HepG2 (cell line): ENCODE results near the gene JPT2. TPM values are rescaled to one million over a fixed set of nuclear protein-coding genes. Genes with fewer than 3 reads are reported as not detected.
A peak's percentile ranks its signal among the peaks of the same experiment; 100 is the strongest.

Source experiments
- ARNT ChIP-seq: fragments of 450-650 bp; IDR thresholded peaks from 2 replicates; pipeline ENCODE4 v1.6.1; 2017
- CCDC6 ChIP-seq: sonication (generic); formaldehyde crosslinking; IDR thresholded peaks from 2 replicates; pipeline ENCODE4 v1.8.1; 2022; ENCODE audit warnings: mild to moderate bottlenecking, missing genetic modification reagents, moderate library complexity
- CENPX ChIP-seq: sonication (generic); formaldehyde crosslinking; IDR thresholded peaks from 2 replicates; pipeline ENCODE4 v1.9.0; 2021; ENCODE audit warnings: mild to moderate bottlenecking, missing genetic modification reagents, moderate library complexity
- DBP ChIP-seq: sonication (generic); formaldehyde crosslinking; IDR thresholded peaks from 2 replicates; pipeline ENCODE4 v1.4.0; 2020; ENCODE audit warnings: missing genetic modification reagents; ENCODE audit errors: not compliant biosample characterization
- EZH2 ChIP-seq: conservative IDR thresholded peaks from 2 replicates; pipeline ENCODE4 v1.6.1; 2012; ENCODE audit warnings: mild to moderate bottlenecking, low read depth, low read length, moderate library complexity
- GATAD2A ChIP-seq: IDR thresholded peaks from 2 replicates; pipeline ENCODE4 v1.6.1; 2016
- HHEX ChIP-seq: IDR thresholded peaks from 2 replicates; pipeline ENCODE4 v1.6.1; 2016; ENCODE audit warnings: control low read depth
- KMT2B ChIP-seq: IDR thresholded peaks from 2 replicates; pipeline ENCODE4 v1.6.1; 2016; ENCODE audit warnings: missing genetic modification reagents, missing compliant biosample characterization
- MAF1 ChIP-seq: sonication (generic); formaldehyde crosslinking; IDR thresholded peaks from 2 replicates; pipeline ENCODE4 v1.5.0; 2020; ENCODE audit warnings: missing genetic modification reagents, borderline replicate concordance
- NFIC ChIP-seq: IDR thresholded peaks from 2 replicates; pipeline ENCODE4 v1.6.1; 2012; ENCODE audit warnings: mild to moderate bottlenecking, low read length, inconsistent platforms
- PCBP1 ChIP-seq: fragments of 200-400 bp; formaldehyde crosslinking; IDR thresholded peaks from 2 replicates; pipeline ENCODE4 v1.6.1; 2017; ENCODE audit warnings: mild to moderate bottlenecking, low read depth, low read length, borderline replicate concordance
- PRMT3 ChIP-seq: sonication (generic); formaldehyde crosslinking; IDR thresholded peaks from 2 replicates; pipeline ENCODE4 v1.8.1; 2022; ENCODE audit warnings: low read depth, mild to moderate bottlenecking, moderate library complexity, missing genetic modification reagents, borderline replicate concordance
- RCOR2 ChIP-seq: IDR thresholded peaks from 2 replicates; pipeline ENCODE4 v1.6.1; 2016; ENCODE audit warnings: missing biosample characterization, missing genetic modification reagents
- SKI ChIP-seq: fragments of 450-650 bp; IDR thresholded peaks from one replicate; pipeline ENCODE4 v1.6.1; 2018; ENCODE audit warnings: mild to moderate bottlenecking; ENCODE audit not compliant: partially characterized antibody
- XRCC5 ChIP-seq: fragments of 200-400 bp; formaldehyde crosslinking; optimal IDR thresholded peaks from 2 replicates; pipeline ENCODE3; 2017; ENCODE audit warnings: mild to moderate bottlenecking, low read length
- ZBTB1 ChIP-seq: sonication (generic); formaldehyde crosslinking; IDR thresholded peaks from 2 replicates; pipeline ENCODE4 v1.4.0; 2020; ENCODE audit warnings: missing genetic modification reagents, borderline replicate concordance
- ZNF263 ChIP-seq: sonication (generic); formaldehyde crosslinking; IDR thresholded peaks from 2 replicates; pipeline ENCODE4 v1.4.0; 2020; ENCODE audit warnings: missing genetic modification reagents
- ZNF337 ChIP-seq: sonication (generic); formaldehyde crosslinking; IDR thresholded peaks from 2 replicates; pipeline ENCODE4 v1.5.1; 2020; ENCODE audit warnings: missing genetic modification reagents, low read depth, mild to moderate bottlenecking, borderline replicate concordance
- ZNF800 ChIP-seq: sonication (generic); formaldehyde crosslinking; IDR thresholded peaks from 2 replicates; pipeline ENCODE4 v1.4.0; 2020; ENCODE audit warnings: missing genetic modification reagents
- ZNF841 ChIP-seq: sonication (generic); formaldehyde crosslinking; IDR thresholded peaks from 2 replicates; pipeline ENCODE4 v1.8.1; 2023; ENCODE audit warnings: missing genetic modification reagents, borderline replicate concordance
- ZNF891 ChIP-seq: sonication (generic); formaldehyde crosslinking; IDR thresholded peaks from 2 replicates; pipeline ENCODE4 v1.5.0; 2020; ENCODE audit warnings: mild to moderate bottlenecking, missing genetic modification reagents
- polyA plus RNA-seq, 8 experiments: library from polyadenylated mRNA; depleted of rRNA in 3 of 8; stranded (reverse) in 7 of 8; unstranded in 1 of 8; fragments of >200 nt; fragmentation: Illumina TruSeq in 4 of 8; extraction: Trizol in 4 of 8; gene quantifications; 2 replicates each; pipeline versions ENCODE4 v1.2.1 to v1.2.3, GENCODE V29; 2011 to 2016; ENCODE audit warnings: low read depth in 4 of 8, missing spikeins in 1 of 8, mixed read lengths in 1 of 8; ENCODE audit not compliant: insufficient read depth in 1 of 8
- total RNA-seq, 5 experiments: library from RNA; depleted of rRNA; stranded (reverse); fragments of >200 nt; fragmentation: Illumina TruSeq; extraction: Trizol; gene quantifications; 2 replicates each; pipeline ENCODE4 v1.2.3, GENCODE V29; 2016; ENCODE audit warnings: low read depth in 1 of 5
- TF ChIP-seq, protein P1 (sequence below): sonication (generic); formaldehyde crosslinking; IDR thresholded peaks from 2 replicates; pipeline ENCODE4 v1.4.0; 2020; ENCODE audit warnings: missing genetic modification reagents
- TF ChIP-seq, protein P2 (sequence below): sonication (generic); formaldehyde crosslinking; IDR thresholded peaks from 2 replicates; pipeline ENCODE4 v1.4.0; 2020; ENCODE audit warnings: missing genetic modification reagents

The JPT2 gene
- total and polyA plus RNA-seq, 2 of the 13 experiments (the other 11 are each of a cell fraction or from before 2014, with no cell fraction given): 53.5 to 89.4 TPM

GRCh38 chr16:1677942-1678499, at the start of gene JPT2 (continued):
- TF ChIP-seq RCOR2 (CRISPR knock-in tag) (no peak), ZNF263 (CRISPR knock-in tag) (no peak), ZBTB1 (CRISPR knock-in tag) (no peak), PCBP1 (no peak), KMT2B (CRISPR knock-in tag) (peak; percentile 64; the same call in 1 of the 2 replicates), ZNF337 (no peak), NFIC (no peak), ZNF841 (CRISPR knock-in tag) (no peak), SKI (peak; percentile 15), CCDC6 (CRISPR knock-in tag) (0 out of 2 replicates have a peak, but pooled peaks have one; percentile 54), ZNF800 (CRISPR knock-in tag) (no peak), ZNF891 (CRISPR knock-in tag) (0 out of 2 replicates have a peak, but pooled peaks have one; percentile 8), EZH2 (no peak), DBP (CRISPR knock-in tag) (no peak), HHEX (CRISPR knock-in tag) (no peak), XRCC5 (no peak), CENPX (CRISPR knock-in tag) (no peak), GATAD2A (no peak), PRMT3 (CRISPR knock-in tag) (no peak), MAF1 (CRISPR knock-in tag) (no peak), ARNT (no peak)
- TF ChIP-seq, protein P1, sequence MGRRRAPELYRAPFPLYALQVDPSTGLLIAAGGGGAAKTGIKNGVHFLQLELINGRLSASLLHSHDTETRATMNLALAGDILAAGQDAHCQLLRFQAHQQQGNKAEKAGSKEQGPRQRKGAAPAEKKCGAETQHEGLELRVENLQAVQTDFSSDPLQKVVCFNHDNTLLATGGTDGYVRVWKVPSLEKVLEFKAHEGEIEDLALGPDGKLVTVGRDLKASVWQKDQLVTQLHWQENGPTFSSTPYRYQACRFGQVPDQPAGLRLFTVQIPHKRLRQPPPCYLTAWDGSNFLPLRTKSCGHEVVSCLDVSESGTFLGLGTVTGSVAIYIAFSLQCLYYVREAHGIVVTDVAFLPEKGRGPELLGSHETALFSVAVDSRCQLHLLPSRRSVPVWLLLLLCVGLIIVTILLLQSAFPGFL (CRISPR knock-in tag): no peak
- TF ChIP-seq, protein P2, sequence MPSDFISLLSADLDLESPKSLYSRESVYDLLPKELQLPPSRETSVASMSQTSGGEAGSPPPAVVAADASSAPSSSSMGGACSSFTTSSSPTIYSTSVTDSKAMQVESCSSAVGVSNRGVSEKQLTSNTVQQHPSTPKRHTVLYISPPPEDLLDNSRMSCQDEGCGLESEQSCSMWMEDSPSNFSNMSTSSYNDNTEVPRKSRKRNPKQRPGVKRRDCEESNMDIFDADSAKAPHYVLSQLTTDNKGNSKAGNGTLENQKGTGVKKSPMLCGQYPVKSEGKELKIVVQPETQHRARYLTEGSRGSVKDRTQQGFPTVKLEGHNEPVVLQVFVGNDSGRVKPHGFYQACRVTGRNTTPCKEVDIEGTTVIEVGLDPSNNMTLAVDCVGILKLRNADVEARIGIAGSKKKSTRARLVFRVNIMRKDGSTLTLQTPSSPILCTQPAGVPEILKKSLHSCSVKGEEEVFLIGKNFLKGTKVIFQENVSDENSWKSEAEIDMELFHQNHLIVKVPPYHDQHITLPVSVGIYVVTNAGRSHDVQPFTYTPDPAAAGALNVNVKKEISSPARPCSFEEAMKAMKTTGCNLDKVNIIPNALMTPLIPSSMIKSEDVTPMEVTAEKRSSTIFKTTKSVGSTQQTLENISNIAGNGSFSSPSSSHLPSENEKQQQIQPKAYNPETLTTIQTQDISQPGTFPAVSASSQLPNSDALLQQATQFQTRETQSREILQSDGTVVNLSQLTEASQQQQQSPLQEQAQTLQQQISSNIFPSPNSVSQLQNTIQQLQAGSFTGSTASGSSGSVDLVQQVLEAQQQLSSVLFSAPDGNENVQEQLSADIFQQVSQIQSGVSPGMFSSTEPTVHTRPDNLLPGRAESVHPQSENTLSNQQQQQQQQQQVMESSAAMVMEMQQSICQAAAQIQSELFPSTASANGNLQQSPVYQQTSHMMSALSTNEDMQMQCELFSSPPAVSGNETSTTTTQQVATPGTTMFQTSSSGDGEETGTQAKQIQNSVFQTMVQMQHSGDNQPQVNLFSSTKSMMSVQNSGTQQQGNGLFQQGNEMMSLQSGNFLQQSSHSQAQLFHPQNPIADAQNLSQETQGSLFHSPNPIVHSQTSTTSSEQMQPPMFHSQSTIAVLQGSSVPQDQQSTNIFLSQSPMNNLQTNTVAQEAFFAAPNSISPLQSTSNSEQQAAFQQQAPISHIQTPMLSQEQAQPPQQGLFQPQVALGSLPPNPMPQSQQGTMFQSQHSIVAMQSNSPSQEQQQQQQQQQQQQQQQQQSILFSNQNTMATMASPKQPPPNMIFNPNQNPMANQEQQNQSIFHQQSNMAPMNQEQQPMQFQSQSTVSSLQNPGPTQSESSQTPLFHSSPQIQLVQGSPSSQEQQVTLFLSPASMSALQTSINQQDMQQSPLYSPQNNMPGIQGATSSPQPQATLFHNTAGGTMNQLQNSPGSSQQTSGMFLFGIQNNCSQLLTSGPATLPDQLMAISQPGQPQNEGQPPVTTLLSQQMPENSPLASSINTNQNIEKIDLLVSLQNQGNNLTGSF (CRISPR knock-in tag): no peak
